ENCODE results near the gene RFPL2.
"Not testable (repeated sequence)": the region's sequence is repeated elsewhere in the genome, so short reads cannot be mapped to it uniquely, and the experiment has no call there.

RFPL2 gene

DNA sequence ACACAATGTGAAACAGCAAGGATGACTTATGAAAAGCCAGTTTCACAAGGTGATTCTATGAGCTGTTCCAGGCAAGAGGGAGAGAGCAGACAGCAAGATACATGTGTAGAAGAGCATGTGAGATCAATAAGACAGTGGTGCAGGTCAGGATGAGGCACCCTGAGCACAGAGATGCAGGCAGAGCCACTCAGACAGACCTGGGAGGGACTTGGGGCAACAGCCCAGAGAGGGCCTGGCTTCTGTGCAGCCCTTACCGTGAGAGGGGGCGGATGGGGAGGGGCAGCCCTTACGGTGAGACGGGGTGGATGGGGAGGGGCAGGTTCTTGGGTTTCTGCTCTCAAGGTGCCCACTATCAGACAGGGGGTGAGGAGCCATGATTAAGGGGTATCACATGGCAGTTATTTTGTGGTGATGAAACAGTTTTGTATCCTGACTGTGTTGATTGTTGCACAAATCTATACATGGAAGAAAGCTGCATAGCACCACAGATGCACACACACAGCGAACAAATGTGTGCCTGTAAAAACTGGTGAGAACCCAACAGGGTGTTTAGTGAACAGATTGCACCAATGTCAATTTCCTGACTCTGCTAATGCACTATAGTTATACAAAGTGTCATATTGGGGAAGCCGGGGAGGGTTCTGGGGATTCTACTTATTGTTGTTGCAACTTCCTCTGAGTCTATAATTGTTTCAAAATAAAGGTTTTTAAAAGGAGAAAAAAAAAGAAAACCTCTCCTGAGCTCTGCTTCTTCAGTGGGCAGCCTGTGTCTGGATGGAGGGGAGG lies 40.6 kb downstream of the RFPL2 start:
- ChIA-PET CTCF (interaction anchor here (1.6 kb wide), 1 partner anchor 9 kb away, joined by 4 read pairs; no protein-coding TSS in a partner anchor), POLR2A (no interaction called here)
- TF ChIP-seq ZNF384 (IDR thresholded peaks at IDR 0.05) (no peak), SUZ12 (IDR thresholded peaks at IDR 0.05) (no peak), L3MBTL2 (conservative IDR thresholded peaks at IDR 0.05) (no peak), ARNT (IDR thresholded peaks at IDR 0.05) (no peak), SP1 (IDR thresholded peaks at IDR 0.05) (no peak)
- DNase-seq (ENCODE audit: extremely low spot score), result no peak

DNA sequence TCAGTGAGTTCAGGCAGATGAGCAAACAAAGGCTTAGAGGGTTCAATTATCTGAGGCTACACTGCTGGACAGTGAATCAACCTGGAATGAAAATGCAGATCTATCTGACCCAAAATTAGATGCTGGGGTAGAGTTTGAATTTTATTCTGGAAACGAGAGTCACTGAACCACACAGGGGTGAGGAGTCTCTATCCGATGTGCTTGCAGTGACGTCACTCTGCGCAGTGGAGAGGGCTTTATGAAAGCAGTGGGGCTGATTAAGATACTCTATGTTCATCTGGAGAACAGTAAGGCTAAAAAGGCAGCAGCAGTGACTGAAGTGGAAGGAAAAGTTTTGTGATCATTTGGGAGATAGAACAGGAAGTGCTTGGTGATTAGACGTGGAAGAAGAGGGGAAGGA lies 44.5 kb downstream of the RFPL2 start:
- CTCF ChIA-PET; DNase-seq (ENCODE audit: extremely low spot score); POLR2A ChIA-PET: not testable (repeated sequence)

DNA sequence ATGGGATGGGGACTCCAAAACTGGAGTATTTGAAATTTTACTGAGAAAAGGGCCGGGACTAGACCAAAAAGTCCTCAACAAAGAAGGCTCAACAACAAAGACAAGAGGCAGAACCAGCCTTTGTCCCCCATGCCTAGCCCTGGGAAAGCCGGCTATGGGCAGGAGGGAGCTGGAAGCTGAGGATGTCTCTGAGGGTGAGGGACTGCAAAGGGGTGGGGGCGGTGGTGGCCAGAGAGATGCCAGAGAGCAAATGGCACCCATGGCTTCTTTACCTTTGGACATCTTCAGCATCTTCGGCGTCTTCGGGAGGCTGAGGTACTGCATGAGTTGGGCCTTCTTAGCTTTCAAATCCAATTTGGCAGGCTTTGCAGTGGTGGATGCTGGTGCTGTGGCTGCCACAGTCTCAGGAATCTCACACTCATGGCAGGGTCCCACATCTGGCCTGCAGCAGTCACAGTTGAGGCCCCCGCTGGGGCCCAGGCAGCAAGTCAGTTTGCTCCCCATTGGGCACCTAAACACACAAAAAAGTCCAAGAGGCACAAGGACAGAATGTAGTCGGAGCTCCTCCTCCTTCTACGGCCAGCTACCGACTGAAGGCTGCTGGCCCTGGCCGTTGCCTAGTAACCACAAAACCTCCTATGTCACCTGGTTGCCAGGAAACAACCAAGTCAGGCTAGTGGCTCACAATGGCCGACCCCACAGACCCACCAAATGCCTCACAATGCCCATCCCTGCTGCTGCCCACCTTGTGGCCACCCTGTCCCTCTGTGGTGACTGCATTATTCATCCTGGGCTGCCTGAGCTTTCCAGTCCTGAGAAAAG lies 46.0 kb downstream of the RFPL2 start, which contains the start of gene C22orf42:
C22orf42 (minus strand) TSS at position 592 of the 822 bp plus-strand sequence; CDS start at position 504, 88 bp downstream.
- no peak for DNase-seq (ENCODE audit: extremely low spot score)
- POLR2A ChIA-PET, result interaction anchor here (1.4 kb wide), 1 partner anchor 46 kb away, joined by 3 read pairs; the partner anchor contains the start of gene RFPL2
- TF ChIP-seq FOXA1 (IDR thresholded peaks at IDR 0.05) (no peak), ELF4 (IDR thresholded peaks at IDR 0.05) (no peak), SP1 (IDR thresholded peaks at IDR 0.05) (no peak), HDGF (IDR thresholded peaks at IDR 0.05; ENCODE audit: borderline replicate concordance) (no peak), FOXK2 (IDR thresholded peaks at IDR 0.05) (no peak), ZNF384 (IDR thresholded peaks at IDR 0.05) (no peak), BHLHE40 (IDR thresholded peaks at IDR 0.05; ENCODE audit: borderline replicate concordance) (no peak), SUZ12 (IDR thresholded peaks at IDR 0.05) (no peak), FOXM1 (IDR thresholded peaks at IDR 0.05; ENCODE audit: borderline replicate concordance) (no peak), NFRKB (IDR thresholded peaks at IDR 0.05) (no peak), ARNT (IDR thresholded peaks at IDR 0.05) (no peak), LEF1 (IDR thresholded peaks at IDR 0.05; ENCODE audit: borderline replicate concordance) (no peak), TARDBP (IDR thresholded peaks at IDR 0.05) (no peak), L3MBTL2 (conservative IDR thresholded peaks at IDR 0.05) (no peak), CTBP1 (IDR thresholded peaks at IDR 0.05; ENCODE audit: borderline replicate concordance) (no peak)
- TF ChIP-seq, protein P1, sequence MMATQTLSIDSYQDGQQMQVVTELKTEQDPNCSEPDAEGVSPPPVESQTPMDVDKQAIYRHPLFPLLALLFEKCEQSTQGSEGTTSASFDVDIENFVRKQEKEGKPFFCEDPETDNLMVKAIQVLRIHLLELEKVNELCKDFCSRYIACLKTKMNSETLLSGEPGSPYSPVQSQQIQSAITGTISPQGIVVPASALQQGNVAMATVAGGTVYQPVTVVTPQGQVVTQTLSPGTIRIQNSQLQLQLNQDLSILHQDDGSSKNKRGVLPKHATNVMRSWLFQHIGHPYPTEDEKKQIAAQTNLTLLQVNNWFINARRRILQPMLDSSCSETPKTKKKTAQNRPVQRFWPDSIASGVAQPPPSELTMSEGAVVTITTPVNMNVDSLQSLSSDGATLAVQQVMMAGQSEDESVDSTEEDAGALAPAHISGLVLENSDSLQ (IDR thresholded peaks at IDR 0.05), result no peak
- CTCF ChIA-PET, result no interaction called here

DNA sequence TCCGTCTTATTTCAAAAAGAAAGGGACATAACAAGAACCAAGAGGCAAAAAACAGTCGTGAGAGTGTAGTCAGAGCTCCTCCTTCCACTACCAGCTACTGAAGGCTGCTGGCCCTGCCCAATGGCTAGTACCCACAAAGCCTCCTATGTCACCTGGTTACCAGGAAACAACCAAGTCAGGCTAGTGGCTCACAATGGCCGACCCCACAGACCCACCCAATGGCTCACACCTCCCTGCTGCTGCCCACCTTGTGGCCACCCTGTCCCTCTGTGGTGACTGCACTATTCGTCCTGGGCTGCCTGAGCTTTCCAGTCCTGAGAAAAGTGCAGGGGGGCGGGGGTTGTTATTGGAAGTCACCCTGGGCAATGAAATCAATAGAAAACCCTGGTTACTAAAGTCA lies 47.2 kb downstream of the RFPL2 start:
- CTCF ChIA-PET; DNase-seq (ENCODE audit: extremely low spot score); POLR2A ChIA-PET: not testable (repeated sequence)

DNA sequence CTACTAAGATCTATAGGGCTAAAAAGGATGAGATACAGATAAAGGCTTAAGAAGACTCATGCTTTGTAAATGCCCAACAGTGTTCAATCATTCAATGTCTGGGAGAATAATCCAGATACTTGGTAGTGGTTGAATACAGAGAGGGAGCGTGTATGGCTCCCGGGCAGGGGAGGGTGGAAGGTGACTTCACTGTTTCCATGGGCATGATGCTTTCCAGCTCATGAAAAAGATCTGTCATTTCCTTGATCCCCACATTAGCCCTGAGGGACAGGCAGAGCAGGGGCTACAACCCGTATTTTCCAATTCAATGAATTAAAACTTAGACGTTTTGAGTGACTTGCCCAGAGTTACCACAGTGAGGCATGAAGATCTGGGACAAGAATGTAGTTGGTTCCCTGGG lies 50.1 kb downstream of the RFPL2 start:
- CTCF ChIA-PET; DNase-seq (ENCODE audit: extremely low spot score); POLR2A ChIA-PET: not testable (repeated sequence)

DNA sequence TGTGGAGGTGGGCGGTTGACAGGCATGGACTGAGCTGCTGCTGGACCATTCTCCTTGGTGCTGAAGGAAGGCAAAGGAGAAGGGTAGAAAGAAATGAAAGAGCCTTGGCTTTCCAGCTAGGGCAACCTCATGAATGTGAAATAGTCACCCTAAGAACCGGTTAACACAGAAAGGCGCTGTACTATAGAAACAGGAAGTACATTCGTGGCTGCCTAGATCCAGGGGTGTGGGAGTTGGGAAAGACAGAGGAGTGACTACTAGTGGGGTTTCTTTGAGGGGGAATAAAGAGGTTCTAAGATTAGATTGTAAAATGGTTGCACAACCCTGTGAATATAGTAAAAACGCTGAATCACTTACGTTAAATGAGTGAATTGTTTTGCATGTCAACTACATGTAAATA lies 53.2 kb downstream of the RFPL2 start:
- POLR2A ChIA-PET; CTCF ChIA-PET; DNase-seq (ENCODE audit: extremely low spot score): not testable (repeated sequence)

DNA sequence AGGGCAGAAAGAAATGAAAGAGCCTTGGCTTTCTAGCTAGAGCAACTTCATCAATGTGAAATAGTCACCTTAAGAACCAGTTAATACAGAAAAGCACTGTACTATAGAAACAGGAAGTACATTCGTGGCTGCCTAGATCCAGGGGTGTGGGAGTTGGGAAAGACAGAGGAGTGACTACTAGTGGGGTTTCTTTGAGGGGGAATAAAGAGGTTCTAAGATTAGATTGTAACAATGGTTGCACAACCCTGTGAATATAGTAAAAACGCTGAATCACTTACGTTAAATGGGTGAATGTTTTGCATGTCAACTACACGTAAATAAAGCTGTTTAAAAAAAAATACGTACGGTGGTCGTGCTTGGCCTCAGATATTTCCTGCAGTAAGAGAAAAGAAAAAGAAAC lies 54.2 kb downstream of the RFPL2 start:
- POLR2A ChIA-PET; DNase-seq (ENCODE audit: extremely low spot score); CTCF ChIA-PET: not testable (repeated sequence)

DNA sequence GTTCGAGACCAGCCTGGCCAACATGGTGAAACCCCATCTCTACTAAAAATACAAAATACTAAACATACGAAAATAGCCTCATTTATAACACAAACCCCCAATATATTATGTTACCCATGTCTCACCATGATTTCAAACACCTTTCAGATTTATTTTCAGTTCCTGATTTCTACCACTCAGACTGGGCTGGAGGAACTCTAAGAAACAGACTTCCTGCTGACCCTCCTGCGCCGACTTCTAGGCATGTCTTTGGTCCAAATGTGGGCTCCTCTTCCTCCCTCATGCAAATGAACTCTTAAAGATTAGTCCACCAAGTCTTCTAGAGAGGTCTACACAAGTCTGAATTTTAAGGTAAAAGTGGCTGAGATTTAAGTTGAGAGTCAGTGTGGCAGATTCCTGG lies 56.5 kb downstream of the RFPL2 start:
- CTCF ChIA-PET; POLR2A ChIA-PET; DNase-seq (ENCODE audit: extremely low spot score): not testable (repeated sequence)

DNA sequence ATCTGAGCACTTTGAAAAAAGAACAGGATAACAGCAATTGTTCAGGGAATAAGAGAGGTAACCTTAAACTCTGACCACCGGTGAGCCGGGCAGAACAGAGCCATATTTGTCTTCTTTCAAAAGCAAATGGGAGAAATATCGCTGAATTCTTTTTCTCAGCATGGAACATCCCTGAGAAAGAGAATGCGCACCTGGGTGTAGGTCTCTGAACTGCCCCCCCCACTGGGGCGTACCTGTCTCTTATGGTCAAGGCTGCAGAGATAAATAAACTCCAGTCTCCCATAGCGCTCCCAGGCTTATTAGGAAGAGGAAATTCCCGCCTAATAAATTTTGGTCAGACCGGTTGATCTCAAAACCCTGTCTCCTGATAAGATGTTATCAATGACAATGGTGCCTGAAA lies 57.7 kb downstream of the RFPL2 start:
- POLR2A ChIA-PET; CTCF ChIA-PET; DNase-seq (ENCODE audit: extremely low spot score): not testable (repeated sequence)
